ENCODE results near the gene DDX54.

Gene DDX54

GRCh38 chr12:113189361-113189760, 4.1 kb upstream of the DDX54 start:
- no peak for DNase-seq (ENCODE audit: extremely low read depth, low read depth)
- no peak for TF ChIP-seq CTCF (IDR thresholded peaks at IDR 0.05; ENCODE audit: low read depth, low read length, missing control alignments)
- H3K4me3 ChIP-seq (replicated peaks; ENCODE audit: low read depth, low read length): no peak overlapping the region

- peak overlapping the region; percentile 86 for H3K4me3 ChIP-seq (replicated peaks; ENCODE audit: low read depth, low read length)
- TF ChIP-seq CTCF (IDR thresholded peaks at IDR 0.05; ENCODE audit: low read depth, low read length, missing control alignments): no peak
- no peak for DNase-seq (ENCODE audit: extremely low read depth, low read depth)
Observed at GRCh38 chr12:113186666-113187325, 1.5 kb upstream of the DDX54 start.

GRCh38 chr12:113186033-113186365, 721 bp upstream of the DDX54 start:
- no peak for DNase-seq (ENCODE audit: extremely low read depth, low read depth)
- H3K4me3 ChIP-seq (replicated peaks; ENCODE audit: low read depth, low read length): peak overlapping the region; percentile 86
- no peak for TF ChIP-seq CTCF (IDR thresholded peaks at IDR 0.05; ENCODE audit: low read depth, low read length, missing control alignments)

- TF ChIP-seq CTCF (IDR thresholded peaks at IDR 0.05; ENCODE audit: low read depth, low read length, missing control alignments): no peak
- peak; percentile 82 for DNase-seq (ENCODE audit: extremely low read depth, low read depth)
- peak overlapping the region; percentile 86 for H3K4me3 ChIP-seq (replicated peaks; ENCODE audit: low read depth, low read length)
Observed at GRCh38 chr12:113184900-113185179, 438 bp downstream of the DDX54 start.

GRCh38 chr12:113184098-113184899, 979 bp downstream of the DDX54 start:
- no peak for TF ChIP-seq CTCF (IDR thresholded peaks at IDR 0.05; ENCODE audit: low read depth, low read length, missing control alignments)
- no peak for DNase-seq (ENCODE audit: extremely low read depth, low read depth)
- H3K4me3 ChIP-seq (replicated peaks; ENCODE audit: low read depth, low read length): peak overlapping the region; percentile 86

- DNase-seq (ENCODE audit: extremely low read depth, low read depth): no peak
- no peak for TF ChIP-seq CTCF (IDR thresholded peaks at IDR 0.05; ENCODE audit: low read depth, low read length, missing control alignments)
- 0 out of 2 replicates have a peak overlapping the region, but pooled peaks have one; percentile 86 for H3K4me3 ChIP-seq (replicated peaks; ENCODE audit: low read depth, low read length)
Observed at GRCh38 chr12:113183030-113183589, 2.2 kb downstream of the DDX54 start.

Measured in HFF-Myc (cell line).